Skeletal muscle cell (primary cell): ENCODE results near the gene ADAMTS3.
A peak's percentile ranks its signal among the peaks of the same experiment; 100 is the strongest.

Source experiments
- DNase-seq: peaks from one replicate; pipeline ENCODE4 v3.0.0-alpha.2; 2010; ENCODE audit warnings: low read depth
- H3K4me3 ChIP-seq: 2 replicates; pipeline ENCODE4 v1.5.1; 2011; ENCODE audit warnings: low read depth, mild to moderate bottlenecking, control low read depth, low read length, moderate library complexity

The ADAMTS3 gene

GRCh38 chr4:72568959-72569718, at the start of gene ADAMTS3:
Gene ADAMTS3, minus strand, starts transcription at chr4:72569221. Its CDS starts 459 bp downstream, at chr4:72568762.
- DNase-seq: peak; percentile 17
- H3K4me3 ChIP-seq: peak within 1 kb of the TSS; percentile 80

DNA sequence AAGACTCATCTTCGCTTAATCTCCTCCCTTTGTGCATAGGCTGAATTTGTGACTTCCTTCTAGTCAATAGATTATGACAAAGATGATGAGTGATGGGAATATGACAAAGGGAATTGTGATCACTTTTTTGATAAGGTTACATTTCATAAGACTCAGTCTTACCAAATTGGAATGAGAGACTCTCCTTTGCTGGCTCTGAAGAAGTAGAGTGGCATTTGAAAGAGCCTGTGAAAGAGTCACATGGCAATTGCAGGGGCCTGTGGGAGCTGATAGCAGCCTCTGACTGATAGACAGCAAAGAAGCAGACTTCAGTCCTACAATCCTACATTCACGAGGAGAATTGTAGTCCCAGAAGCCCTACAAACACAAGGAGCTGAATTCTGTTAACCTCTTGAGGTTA, 44.9 kb upstream of the ADAMTS3 start:
- no peak overlapping the region for H3K4me3 ChIP-seq
- DNase-seq: no peak

GRCh38 chr4:72606751-72607150, 37.7 kb upstream of the ADAMTS3 start:
- H3K4me3 ChIP-seq: no peak overlapping the region
- no peak for DNase-seq

DNA sequence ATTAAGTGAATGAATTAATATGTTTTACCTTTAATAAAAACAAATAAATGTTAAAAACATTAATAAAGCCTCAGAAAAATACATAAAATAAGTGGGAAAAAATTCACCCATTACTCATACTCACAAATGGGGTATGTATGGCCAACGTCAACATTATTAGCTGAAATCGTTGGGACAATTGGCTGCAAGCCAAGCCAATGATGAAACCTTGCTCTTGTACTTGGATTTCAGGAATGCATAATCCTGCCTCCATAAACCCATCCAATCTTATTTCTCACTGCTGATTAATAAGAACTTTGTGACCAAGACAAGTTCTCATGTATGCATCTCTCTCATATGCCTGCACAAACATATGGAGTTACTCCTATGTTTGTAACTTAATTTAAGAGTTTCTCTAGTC, 35.3 kb upstream of the ADAMTS3 start:
- no peak overlapping the region for H3K4me3 ChIP-seq
- DNase-seq: peak; percentile 76

- no peak overlapping the region for H3K4me3 ChIP-seq
- DNase-seq: no peak
Measured at GRCh38 chr4:72602396-72603376, 33.7 kb upstream of the ADAMTS3 start.

DNA sequence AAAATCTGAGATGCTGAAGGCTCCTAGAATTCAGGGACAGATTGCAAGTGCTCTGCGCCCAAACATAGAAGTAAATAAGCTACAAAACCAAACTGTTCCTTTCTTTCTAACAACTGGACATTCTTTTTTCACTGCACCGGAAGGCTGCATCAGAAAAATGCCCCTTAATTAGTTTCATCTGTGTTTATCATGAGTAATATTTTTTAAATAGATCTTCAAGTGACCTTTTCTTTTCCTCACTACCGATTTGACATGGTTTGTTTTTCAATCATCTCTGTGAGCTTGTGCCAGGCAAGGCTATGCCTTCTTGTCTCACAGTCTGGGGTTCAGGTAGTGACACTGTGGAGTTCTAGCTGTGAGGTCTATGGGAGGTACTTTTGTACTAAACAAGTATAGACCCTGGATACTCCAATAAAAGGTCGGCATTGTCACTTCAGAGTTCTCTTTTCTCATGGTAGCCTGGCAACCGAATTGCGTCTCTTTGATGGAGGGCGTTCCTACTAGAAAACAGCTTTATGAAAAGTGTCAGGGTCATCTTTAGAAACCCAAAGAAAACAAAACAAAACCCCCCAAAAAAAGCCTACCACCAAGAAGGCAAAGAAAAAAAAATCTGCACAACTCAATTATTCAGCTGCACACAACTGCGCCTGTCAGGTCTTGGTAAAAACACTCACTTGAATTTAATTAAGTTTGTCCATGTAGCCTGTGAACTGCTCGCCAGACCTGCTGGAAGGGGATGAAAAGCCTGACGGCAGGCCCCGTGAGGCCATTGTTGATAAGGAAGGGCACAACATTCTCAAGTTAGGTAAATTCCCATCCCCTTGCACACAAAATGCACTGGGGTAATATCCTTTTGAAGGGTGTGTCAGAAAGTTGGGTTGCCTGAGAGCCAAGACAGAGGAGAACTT, 22.8 kb upstream of the ADAMTS3 start:
- DNase-seq: no peak
- H3K4me3 ChIP-seq: no peak overlapping the region

- no peak overlapping the region for H3K4me3 ChIP-seq
- no peak for DNase-seq
Measured at GRCh38 chr4:72587334-72587733, 18.3 kb upstream of the ADAMTS3 start.

GRCh38 chr4:72582853-72583252, 13.8 kb upstream of the ADAMTS3 start:
- H3K4me3 ChIP-seq: no peak overlapping the region
- no peak for DNase-seq

DNA sequence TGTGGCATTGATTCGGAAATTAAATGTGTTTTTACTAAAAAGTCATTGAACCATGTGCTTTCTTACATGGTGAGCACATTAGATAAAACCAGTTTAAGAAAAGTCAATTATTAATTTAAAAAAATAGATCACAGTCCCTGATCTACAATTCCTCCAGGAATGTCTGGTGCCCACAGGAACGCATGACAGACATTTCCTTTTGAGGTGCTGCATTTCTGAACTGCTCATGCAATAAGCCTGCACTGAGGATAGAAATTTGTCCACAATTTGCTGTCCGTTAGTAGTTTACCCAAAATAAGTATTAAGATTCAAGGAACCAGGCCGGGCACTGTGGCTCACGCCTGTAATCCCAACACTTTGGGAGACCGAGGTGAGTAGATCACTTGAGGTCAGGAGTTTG, 8.2 kb upstream of the ADAMTS3 start:
- DNase-seq: no peak
- H3K4me3 ChIP-seq: no peak overlapping the region

- no peak for DNase-seq
- H3K4me3 ChIP-seq: no peak overlapping the region
Measured at GRCh38 chr4:72571337-72571736, 2.3 kb upstream of the ADAMTS3 start.

GRCh38 chr4:72569719-72570235, 756 bp upstream of the ADAMTS3 start:
- no peak for DNase-seq
- peak overlapping the region; percentile 80 for H3K4me3 ChIP-seq

DNA sequence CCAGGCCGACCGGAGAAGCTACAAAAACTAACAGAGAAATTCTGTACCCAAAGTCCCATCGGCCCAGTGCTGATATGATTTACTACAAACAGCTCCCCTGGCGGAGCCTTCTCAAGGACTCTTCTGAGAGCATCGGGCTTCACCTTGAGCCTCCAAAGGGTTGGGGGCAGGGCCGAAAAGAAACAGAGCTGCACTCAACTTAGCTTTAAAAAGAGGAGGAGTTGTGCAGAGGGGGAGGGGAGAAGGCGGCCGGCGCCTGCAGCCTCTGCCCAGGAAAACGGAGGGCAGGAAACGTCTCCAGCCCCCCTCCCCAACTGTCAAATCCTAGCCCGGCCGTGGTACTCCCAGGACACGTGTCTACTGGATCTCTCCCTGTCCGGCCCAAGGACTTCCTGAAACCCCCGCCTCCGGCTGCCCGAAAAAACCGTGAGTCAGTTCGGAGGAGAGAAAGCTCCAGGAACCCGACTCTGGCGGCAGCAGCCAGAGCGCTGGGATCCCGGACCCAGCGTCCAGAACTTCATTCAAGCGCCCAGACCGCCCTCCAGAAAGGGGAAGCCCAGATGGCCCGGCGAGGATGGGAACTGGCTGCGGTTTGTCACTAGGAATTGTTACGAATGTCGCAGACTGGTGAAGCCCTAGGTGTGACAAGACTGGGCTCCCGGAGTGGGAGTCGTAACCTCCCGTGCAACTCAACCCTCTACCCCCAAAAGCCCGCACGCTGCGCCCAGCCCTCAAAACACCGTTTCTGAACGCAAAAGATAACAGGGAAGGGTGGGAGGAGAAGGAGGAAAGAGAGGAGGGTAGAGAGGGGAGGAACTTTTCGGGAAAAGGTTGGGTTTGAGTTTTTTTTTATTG, 973 bp downstream of the ADAMTS3 start:
- DNase-seq: peak; percentile 55
- H3K4me3 ChIP-seq: peak overlapping the region; percentile 80

GRCh38 chr4:72567036-72567435, 2.0 kb downstream of the ADAMTS3 start:
- H3K4me3 ChIP-seq: peak overlapping the region; percentile 80
- DNase-seq: no peak

DNA sequence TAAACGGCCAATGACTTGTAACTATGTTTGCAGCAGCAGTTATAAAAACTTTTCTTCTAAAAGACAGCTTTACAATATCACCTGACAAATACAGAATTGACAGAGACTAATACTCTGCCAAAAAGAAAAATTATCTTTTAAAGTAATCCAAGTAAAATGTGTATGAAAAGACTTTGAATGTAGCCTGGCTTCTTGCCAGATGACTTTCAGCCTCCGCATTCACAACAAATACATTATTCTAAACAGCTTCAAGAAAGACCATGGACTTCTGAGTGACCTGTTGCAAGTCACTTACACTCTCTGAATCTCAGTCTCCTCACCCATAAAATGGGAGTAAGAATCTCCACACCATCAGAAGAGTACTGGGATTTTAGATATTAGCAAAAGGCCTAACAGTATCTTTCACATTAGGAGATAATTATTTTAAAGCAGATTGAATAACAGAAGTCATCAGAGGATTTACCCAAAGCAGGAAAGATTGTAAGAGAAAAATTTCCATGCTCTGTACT, 2.5 kb downstream of the ADAMTS3 start:
- no peak overlapping the region for H3K4me3 ChIP-seq
- no peak for DNase-seq

DNA sequence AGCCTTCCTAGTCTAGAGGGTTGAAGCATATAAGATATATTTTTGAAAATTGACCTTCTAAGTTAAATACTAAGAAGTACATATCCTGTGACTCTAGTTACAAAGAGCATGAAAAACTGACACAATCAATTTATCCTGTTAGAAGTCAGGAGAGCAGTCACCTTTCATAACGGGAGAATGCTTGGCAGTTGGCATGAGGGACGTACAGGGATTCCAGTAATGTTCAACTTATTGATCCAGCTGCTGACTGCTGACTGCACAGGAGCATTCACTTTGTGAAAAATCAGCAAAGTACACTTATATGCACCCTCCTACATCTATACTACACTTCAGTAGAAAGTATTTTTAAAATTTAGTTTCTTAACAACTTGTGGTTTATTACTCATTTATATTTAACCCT, 4.2 kb downstream of the ADAMTS3 start:
- H3K4me3 ChIP-seq: no peak overlapping the region

DNA sequence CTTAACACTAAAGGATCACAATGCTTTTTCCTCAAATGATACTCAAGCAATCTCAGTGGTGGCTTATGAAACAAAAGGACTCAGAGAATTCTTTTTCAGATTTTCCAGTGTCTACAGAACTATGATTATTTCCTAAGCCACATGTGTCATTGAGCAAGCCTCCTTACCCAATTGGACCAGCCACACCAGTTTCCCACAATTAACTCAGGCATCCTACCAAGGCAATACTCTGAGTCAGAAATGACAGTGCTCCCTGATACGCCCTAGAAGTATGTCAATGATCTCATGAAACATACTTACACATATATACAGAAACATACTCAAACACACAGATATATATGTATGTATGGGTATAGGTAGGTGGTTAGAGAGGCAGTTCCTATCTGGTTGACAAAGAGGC, 4.8 kb downstream of the ADAMTS3 start:
- DNase-seq: peak; percentile 64
- H3K4me3 ChIP-seq: no peak overlapping the region

More for the DNA sequence above, 4.2 kb downstream of the ADAMTS3 start:
- DNase-seq: no peak

DNA sequence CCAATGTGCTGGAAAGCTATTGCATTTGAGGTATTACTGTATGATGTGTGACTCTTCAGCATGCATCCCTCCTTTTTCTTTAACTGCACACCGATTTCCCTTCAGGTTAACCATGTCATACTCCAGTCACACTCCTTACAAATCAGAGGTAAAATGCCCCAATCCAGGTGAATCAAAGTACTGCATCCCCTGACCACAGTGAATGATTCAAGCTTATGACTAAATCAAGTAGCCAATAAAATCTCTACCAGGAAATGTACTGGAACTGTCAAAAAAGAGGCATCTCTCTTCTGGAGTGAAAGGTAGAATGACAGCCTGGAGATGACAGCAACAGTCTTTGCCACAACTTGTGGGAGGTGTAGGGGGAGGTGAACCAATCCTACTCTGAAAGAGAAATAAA, 10.4 kb downstream of the ADAMTS3 start:
- no peak for DNase-seq
- no peak overlapping the region for H3K4me3 ChIP-seq

- DNase-seq: no peak
- H3K4me3 ChIP-seq: no peak overlapping the region
Measured at GRCh38 chr4:72557021-72557420, 12.0 kb downstream of the ADAMTS3 start.
